Osteoblast (primary cell): Measurements from ENCODE around the gene FRMD8. TPM values are rescaled to one million over a fixed set of nuclear protein-coding genes. Genes with fewer than 3 reads are reported as not detected.

Experiments used
- DNase-seq: peaks from one replicate; pipeline ENCODE4 v3.0.0; 2011; ENCODE audit warnings: low spot score, mixed read lengths; ENCODE audit not compliant: insufficient read length; ENCODE audit errors: missing footprints
- H2AFZ ChIP-seq: 2 replicates; pipeline ENCODE4 v1.6.0; 2011; ENCODE audit warnings: mild to moderate bottlenecking, low read length
- H3K27ac ChIP-seq: 2 replicates; pipeline ENCODE4 v1.5.1; 2011; ENCODE audit warnings: mild to moderate bottlenecking, low read depth, low read length, moderate library complexity
- H3K27me3 ChIP-seq: 2 replicates; pipeline ENCODE4 v1.6.0; 2012; ENCODE audit warnings: mild to moderate bottlenecking, control low read depth, inconsistent platforms, low read length, moderate library complexity; ENCODE audit not compliant: insufficient read depth
- H3K36me3 ChIP-seq: 2 replicates; pipeline ENCODE4 v1.5.1; 2011; ENCODE audit warnings: mild to moderate bottlenecking, low read length, control low read depth, moderate library complexity; ENCODE audit not compliant: insufficient read depth
- H3K4me1 ChIP-seq: 2 replicates; pipeline ENCODE4 v1.5.1; 2011; ENCODE audit warnings: mild to moderate bottlenecking, low read length, control low read depth, moderate library complexity; ENCODE audit not compliant: insufficient read depth
- H3K4me2 ChIP-seq: 2 replicates; pipeline ENCODE4 v1.6.0; 2011; ENCODE audit warnings: mild to moderate bottlenecking, low read length; ENCODE audit not compliant: insufficient read depth
- H3K4me3 ChIP-seq: fragments of 200-600 bp; sonication (generic); 3 replicates; pipeline ENCODE4 v1.5.1; 2012; ENCODE audit warnings: mild to moderate bottlenecking, low read length, inconsistent platforms; ENCODE audit not compliant: insufficient read depth
- H3K79me2 ChIP-seq: 2 replicates; pipeline ENCODE4 v1.6.0; 2012; ENCODE audit warnings: mild to moderate bottlenecking, low read length, control low read depth, inconsistent platforms; ENCODE audit not compliant: insufficient read depth
- H3K9me3 ChIP-seq: 2 replicates; pipeline ENCODE4 v1.5.1; 2011; ENCODE audit warnings: low read depth, low read length, control low read depth
- H4K20me1 ChIP-seq: 2 replicates; pipeline ENCODE4 v1.6.0; 2012; ENCODE audit warnings: mild to moderate bottlenecking, low read length, control low read depth; ENCODE audit not compliant: insufficient read depth
- total RNA-seq: library from RNA; depleted of rRNA; stranded (reverse); fragments of >200 nt; gene quantifications from 2 replicates; pipeline ENCODE4 v1.2.3, GENCODE V29; 2012
- TF ChIP-seq, protein P1 (sequence below): IDR thresholded peaks from 2 replicates; pipeline ENCODE4 v1.5.1; 2011; ENCODE audit warnings: mild to moderate bottlenecking, low read depth, low read length, moderate library complexity; ENCODE audit errors: extremely low read depth

Gene FRMD8
- total RNA-seq, 1 donor = 78.2 TPM

DNA sequence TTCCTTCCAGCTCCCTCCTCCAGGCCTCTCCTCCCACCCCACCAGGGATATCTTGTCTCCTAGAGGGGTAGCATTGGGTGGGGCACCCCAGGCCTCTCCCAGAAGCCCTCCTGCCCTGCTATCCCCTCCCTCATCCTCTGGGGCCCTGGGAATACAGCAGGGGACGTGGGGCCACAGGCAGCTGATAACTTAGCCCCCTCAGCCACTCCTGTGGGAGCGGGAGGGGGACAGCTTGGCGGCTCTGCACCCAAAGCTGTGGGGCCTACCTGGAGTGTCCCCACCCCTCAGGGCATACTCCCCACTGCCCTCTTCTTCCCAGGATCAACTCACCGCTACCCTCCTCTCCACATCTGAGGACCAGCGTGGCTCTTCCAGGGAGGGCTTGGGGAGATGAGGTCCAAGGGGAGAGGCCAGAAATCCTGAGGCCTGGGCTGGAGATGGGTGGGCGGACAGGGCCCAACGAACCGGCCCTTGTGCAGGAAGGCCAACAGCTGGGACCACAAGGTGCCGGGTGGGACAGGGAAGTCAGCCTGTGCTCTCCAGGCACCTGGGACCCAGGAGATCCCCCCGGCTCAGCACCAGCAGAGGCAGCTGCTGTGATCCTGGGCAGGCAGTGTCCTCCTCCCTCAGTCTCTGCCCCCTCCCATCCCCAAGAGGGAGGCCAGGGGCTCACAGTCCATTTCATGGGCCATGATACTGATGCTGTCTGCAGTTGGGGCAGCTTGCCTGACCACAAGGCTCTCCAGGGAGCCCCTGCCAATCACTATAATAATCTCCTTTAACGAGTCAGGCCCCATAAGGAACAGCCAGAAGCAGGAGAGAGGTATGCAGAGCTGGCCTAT, 59.4 kb downstream of the FRMD8 start:
- Histone ChIP-seq H2AFZ (no peak overlapping the region), H3K36me3 (peaks cover 62% of the 10 kb centered on the region), H3K4me2 (no peak overlapping the region), H3K27me3 (no peaks in the 10 kb centered on the region), H4K20me1 (peaks cover 72% of the 10 kb centered on the region), H3K9me3 (no peaks in the 10 kb centered on the region), H3K27ac (peak overlapping the region; percentile 75), H3K4me1 (peaks cover 39% of the 10 kb centered on the region), H3K4me3 (no peak overlapping the region), H3K79me2 (peaks cover 63% of the 10 kb centered on the region)
- DNase-seq = peak; percentile 87
- TF ChIP-seq, protein P1, sequence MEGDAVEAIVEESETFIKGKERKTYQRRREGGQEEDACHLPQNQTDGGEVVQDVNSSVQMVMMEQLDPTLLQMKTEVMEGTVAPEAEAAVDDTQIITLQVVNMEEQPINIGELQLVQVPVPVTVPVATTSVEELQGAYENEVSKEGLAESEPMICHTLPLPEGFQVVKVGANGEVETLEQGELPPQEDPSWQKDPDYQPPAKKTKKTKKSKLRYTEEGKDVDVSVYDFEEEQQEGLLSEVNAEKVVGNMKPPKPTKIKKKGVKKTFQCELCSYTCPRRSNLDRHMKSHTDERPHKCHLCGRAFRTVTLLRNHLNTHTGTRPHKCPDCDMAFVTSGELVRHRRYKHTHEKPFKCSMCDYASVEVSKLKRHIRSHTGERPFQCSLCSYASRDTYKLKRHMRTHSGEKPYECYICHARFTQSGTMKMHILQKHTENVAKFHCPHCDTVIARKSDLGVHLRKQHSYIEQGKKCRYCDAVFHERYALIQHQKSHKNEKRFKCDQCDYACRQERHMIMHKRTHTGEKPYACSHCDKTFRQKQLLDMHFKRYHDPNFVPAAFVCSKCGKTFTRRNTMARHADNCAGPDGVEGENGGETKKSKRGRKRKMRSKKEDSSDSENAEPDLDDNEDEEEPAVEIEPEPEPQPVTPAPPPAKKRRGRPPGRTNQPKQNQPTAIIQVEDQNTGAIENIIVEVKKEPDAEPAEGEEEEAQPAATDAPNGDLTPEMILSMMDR = no peak

GRCh38 chr11:65446446-65447277, 60.2 kb downstream of the FRMD8 start:
- DNase-seq = peak; percentile 75
- peaks cover 54% of the 10 kb centered on the region for H3K36me3 ChIP-seq

GRCh38 chr11:65448074-65448417, 61.6 kb downstream of the FRMD8 start:
- Histone ChIP-seq H3K4me3 (no peak overlapping the region), H3K79me2 (peaks cover 42% of the 10 kb centered on the region), H2AFZ (no peak overlapping the region), H4K20me1 (peaks cover 54% of the 10 kb centered on the region), H3K27me3 (no peaks in the 10 kb centered on the region), H3K4me2 (no peak overlapping the region), H3K36me3 (peaks cover 41% of the 10 kb centered on the region), H3K9me3 (no peaks in the 10 kb centered on the region), H3K4me1 (peaks cover 29% of the 10 kb centered on the region), H3K27ac (peak overlapping the region; percentile 48)
- TF ChIP-seq, protein P1 = no peak
- no peak for DNase-seq

More at GRCh38 chr11:65446446-65447277, 60.2 kb downstream of the FRMD8 start:
- H3K4me3 ChIP-seq = no peak overlapping the region
- H3K27ac ChIP-seq = peak overlapping the region; percentile 75
- H3K9me3 ChIP-seq = no peaks in the 10 kb centered on the region
- no peaks in the 10 kb centered on the region for H3K27me3 ChIP-seq
- peaks cover 33% of the 10 kb centered on the region for H3K4me1 ChIP-seq
- H3K79me2 ChIP-seq = peaks cover 55% of the 10 kb centered on the region
- H4K20me1 ChIP-seq = peaks cover 64% of the 10 kb centered on the region
- TF ChIP-seq, protein P1 = no peak
- H2AFZ ChIP-seq = no peak overlapping the region
- no peak overlapping the region for H3K4me2 ChIP-seq
